ENCODE measurements around the gene SHANK2. TPM values are rescaled to one million over a fixed set of nuclear protein-coding genes. Genes with fewer than 3 reads are reported as not detected.

The SHANK2 gene
- polyA plus RNA-seq, 1 donor (not counting 4 experiments of a cell fraction or from before 2014, with no cell fraction given) = 0.22 TPM

DNA sequence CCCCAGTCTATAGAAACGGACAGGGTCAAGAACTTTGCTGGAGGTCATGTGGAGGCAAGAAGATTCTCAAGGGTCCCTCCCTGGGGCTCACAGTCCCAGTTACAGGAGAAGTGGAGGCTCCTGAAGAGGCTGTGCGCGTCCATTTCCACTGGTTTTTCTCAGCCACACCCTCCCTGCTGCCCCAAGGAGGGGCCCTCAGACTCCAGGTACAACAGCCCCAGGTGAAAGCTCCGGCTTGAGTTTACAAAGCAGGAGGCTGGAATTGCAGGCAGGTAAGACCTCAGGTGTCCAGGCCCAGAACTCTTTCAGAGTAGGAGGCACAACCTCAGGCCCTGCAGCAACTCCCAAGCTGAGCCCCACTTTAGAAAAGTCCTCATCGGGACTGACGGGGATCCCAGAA, 3.1 kb downstream of the SHANK2 start:
- Histone ChIP-seq H3K27me3 (ENCODE audit: control insufficient read depth, extremely low read depth, insufficient read depth, low read length) (peaks cover 32% of the 10 kb centered on the region), H4K20me1 (ENCODE audit: control insufficient read depth, extremely low read depth, insufficient read depth, low read length) (no peaks in the 10 kb centered on the region), H3K4me3 (ENCODE audit: control insufficient read depth in 2 of 3, extremely low read depth in 1 of 3, insufficient read depth in 2 of 3, low read depth in 1 of 3, low read length in 3 of 3) (no peak overlapping the region), H3K79me2 (ENCODE audit: control insufficient read depth, insufficient read depth, low read length) (no peaks in the 10 kb centered on the region), H3K9me1 (ENCODE audit: control insufficient read depth, extremely low read depth, insufficient read depth, low read length) (no peaks in the 10 kb centered on the region), H3K4me1 (ENCODE audit: control insufficient read depth, extremely low read depth, insufficient read depth, low read length) (peaks cover 4% of the 10 kb centered on the region), H3K36me3 (ENCODE audit: control insufficient read depth in 2 of 2, extremely low read depth in 1 of 2, insufficient read depth in 2 of 2, low read length in 2 of 2) (no peaks in the 10 kb centered on the region), H2AFZ (ENCODE audit: control insufficient read depth, low read length) (no peak overlapping the region), H3K9ac (ENCODE audit: control insufficient read depth, extremely low read depth, insufficient read depth, low read length) (no peak overlapping the region), H3K9me3 (ENCODE audit: control insufficient read depth, low read depth, low read length) (no peaks in the 10 kb centered on the region), H3K27ac (ENCODE audit: control insufficient read depth, insufficient read depth, low read length) (no peak overlapping the region), H3K4me2 (ENCODE audit: control insufficient read depth, extremely low read depth, insufficient read depth, low read depth, low read length) (no peak overlapping the region)
- FAIRE-seq = no peak
- no peak for TF ChIP-seq CTCF (optimal IDR thresholded peaks at IDR 0.05 in 1 of 3, IDR thresholded peaks at IDR 0.05 in 1 of 3, conservative IDR thresholded peaks at IDR 0.05 in 1 of 3; ENCODE audit: extremely low read depth in 1 of 3, insufficient read depth in 2 of 3, low read length in 3 of 3)
- TF ChIP-seq EZH2 (IDR thresholded peaks at IDR 0.05; ENCODE audit: low read length) = no peak
- dilution Hi-C loops (cut with MboI; ENCODE audit: extremely low pct_ligation_motif_present, low sequenced_read_pairs) = no loop called here
- DNase-seq (ENCODE audit: low read depth, low spot score) = no peak

DNA sequence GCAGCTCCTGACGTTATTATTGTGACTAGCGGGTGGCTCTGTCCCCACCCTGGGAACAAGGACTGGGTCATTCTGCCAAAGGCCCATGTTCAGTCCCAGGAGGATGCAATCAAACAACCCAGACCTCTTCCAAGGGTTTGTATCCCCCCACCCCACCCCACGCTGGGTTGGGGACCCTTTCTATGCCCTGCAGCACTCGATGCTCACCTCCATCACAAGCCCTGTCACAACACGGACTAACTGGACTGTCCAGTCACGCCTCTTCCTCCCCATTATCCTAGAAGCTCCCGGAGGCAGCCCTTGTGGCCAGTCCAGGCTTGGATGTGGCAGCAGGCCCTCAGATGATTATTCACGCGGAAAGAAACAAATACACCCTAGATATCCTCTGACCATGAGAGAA, 3.7 kb downstream of the SHANK2 start:
- dilution Hi-C loops (cut with MboI; ENCODE audit: extremely low pct_ligation_motif_present, low sequenced_read_pairs) = no loop called here
- Histone ChIP-seq H4K20me1 (ENCODE audit: control insufficient read depth, extremely low read depth, insufficient read depth, low read length) (no peaks in the 10 kb centered on the region), H3K27me3 (ENCODE audit: control insufficient read depth, extremely low read depth, insufficient read depth, low read length) (peaks cover 32% of the 10 kb centered on the region), H3K4me3 (ENCODE audit: control insufficient read depth in 2 of 3, extremely low read depth in 1 of 3, insufficient read depth in 2 of 3, low read depth in 1 of 3, low read length in 3 of 3) (no peak overlapping the region), H3K9ac (ENCODE audit: control insufficient read depth, extremely low read depth, insufficient read depth, low read length) (no peak overlapping the region), H2AFZ (ENCODE audit: control insufficient read depth, low read length) (no peak overlapping the region), H3K27ac (ENCODE audit: control insufficient read depth, insufficient read depth, low read length) (no peak overlapping the region), H3K4me1 (ENCODE audit: control insufficient read depth, extremely low read depth, insufficient read depth, low read length) (peaks cover 4% of the 10 kb centered on the region), H3K36me3 (ENCODE audit: control insufficient read depth in 2 of 2, extremely low read depth in 1 of 2, insufficient read depth in 2 of 2, low read length in 2 of 2) (no peaks in the 10 kb centered on the region), H3K79me2 (ENCODE audit: control insufficient read depth, insufficient read depth, low read length) (no peaks in the 10 kb centered on the region), H3K9me1 (ENCODE audit: control insufficient read depth, extremely low read depth, insufficient read depth, low read length) (no peaks in the 10 kb centered on the region), H3K9me3 (ENCODE audit: control insufficient read depth, low read depth, low read length) (no peaks in the 10 kb centered on the region), H3K4me2 (ENCODE audit: control insufficient read depth, extremely low read depth, insufficient read depth, low read depth, low read length) (no peak overlapping the region)
- FAIRE-seq (no peak), DNase-seq (ENCODE audit: low read depth, low spot score) (no peak)
- no peak for TF ChIP-seq EZH2 (IDR thresholded peaks at IDR 0.05; ENCODE audit: low read length)
- TF ChIP-seq CTCF (optimal IDR thresholded peaks at IDR 0.05 in 1 of 3, IDR thresholded peaks at IDR 0.05 in 1 of 3, conservative IDR thresholded peaks at IDR 0.05 in 1 of 3; ENCODE audit: extremely low read depth in 1 of 3, insufficient read depth in 2 of 3, low read length in 3 of 3) = no peak
